Measurements from ENCODE around the gene SPTBN1.

SPTBN1 gene

DNA sequence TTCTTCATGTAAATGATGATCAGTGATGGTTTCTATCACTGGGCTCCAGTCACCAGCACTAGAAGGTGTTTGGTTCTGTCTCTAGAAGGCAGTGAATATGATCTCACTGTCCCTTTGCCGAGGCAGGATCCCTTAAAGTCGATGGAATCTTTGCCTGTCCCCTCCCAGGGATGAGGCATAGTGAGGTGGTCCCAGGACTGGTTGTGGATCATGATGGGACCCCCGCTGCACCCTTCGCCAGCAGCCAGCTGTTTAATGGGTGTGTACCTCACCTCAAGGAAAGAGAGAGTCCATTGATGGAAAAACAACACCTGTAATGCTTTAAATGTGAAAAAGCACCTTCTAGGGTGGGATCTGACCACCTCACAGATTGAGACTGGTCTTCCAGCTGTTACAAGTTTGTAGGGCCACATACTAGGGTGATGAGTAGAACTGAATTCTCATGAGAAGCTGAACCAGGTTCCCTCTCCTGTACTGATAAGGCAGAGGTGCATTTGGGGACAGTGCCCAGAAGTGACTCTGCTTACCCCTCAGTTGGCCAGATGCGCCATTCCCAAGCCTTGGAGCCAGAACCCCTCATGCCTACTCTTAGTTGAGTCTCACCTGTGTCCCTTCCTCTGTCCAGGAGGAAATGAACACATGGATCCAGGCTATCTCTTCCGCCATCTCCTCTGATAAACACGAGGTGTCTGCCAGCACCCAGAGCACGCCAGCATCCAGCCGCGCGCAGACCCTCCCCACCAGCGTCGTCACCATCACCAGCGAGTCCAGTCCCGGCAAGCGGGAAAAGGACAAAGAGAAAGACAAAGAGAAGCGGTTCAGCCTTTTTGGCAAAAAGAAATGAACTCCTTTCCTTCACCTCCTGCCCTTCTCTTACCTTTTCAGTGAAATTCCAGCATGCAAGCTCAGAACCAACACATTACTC is 211.9 kb downstream of the SPTBN1 start:
- TF ChIP-seq, protein P1, sequence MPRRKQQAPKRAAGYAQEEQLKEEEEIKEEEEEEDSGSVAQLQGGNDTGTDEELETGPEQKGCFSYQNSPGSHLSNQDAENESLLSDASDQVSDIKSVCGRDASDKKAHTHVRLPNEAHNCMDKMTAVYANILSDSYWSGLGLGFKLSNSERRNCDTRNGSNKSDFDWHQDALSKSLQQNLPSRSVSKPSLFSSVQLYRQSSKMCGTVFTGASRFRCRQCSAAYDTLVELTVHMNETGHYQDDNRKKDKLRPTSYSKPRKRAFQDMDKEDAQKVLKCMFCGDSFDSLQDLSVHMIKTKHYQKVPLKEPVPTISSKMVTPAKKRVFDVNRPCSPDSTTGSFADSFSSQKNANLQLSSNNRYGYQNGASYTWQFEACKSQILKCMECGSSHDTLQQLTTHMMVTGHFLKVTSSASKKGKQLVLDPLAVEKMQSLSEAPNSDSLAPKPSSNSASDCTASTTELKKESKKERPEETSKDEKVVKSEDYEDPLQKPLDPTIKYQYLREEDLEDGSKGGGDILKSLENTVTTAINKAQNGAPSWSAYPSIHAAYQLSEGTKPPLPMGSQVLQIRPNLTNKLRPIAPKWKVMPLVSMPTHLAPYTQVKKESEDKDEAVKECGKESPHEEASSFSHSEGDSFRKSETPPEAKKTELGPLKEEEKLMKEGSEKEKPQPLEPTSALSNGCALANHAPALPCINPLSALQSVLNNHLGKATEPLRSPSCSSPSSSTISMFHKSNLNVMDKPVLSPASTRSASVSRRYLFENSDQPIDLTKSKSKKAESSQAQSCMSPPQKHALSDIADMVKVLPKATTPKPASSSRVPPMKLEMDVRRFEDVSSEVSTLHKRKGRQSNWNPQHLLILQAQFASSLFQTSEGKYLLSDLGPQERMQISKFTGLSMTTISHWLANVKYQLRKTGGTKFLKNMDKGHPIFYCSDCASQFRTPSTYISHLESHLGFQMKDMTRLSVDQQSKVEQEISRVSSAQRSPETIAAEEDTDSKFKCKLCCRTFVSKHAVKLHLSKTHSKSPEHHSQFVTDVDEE (CRISPR knock-in tag; IDR thresholded peaks at IDR 0.05) = no peak
- no peak for TF ChIP-seq ISL1 (CRISPR knock-in tag; IDR thresholded peaks at IDR 0.05)
- TF ChIP-seq, protein P2, sequence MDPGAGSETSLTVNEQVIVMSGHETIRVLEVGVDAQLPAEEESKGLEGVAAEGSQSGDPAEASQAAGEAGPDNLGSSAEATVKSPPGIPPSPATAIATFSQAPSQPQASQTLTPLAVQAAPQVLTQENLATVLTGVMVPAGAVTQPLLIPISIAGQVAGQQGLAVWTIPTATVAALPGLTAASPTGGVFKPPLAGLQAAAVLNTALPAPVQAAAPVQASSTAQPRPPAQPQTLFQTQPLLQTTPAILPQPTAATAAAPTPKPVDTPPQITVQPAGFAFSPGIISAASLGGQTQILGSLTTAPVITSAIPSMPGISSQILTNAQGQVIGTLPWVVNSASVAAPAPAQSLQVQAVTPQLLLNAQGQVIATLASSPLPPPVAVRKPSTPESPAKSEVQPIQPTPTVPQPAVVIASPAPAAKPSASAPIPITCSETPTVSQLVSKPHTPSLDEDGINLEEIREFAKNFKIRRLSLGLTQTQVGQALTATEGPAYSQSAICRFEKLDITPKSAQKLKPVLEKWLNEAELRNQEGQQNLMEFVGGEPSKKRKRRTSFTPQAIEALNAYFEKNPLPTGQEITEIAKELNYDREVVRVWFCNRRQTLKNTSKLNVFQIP (CRISPR knock-in tag; IDR thresholded peaks at IDR 0.05; ENCODE audit: borderline replicate concordance, low read depth) = no peak
- TF ChIP-seq ZNF70 (CRISPR knock-in tag; IDR thresholded peaks at IDR 0.05) = no peak
- TF ChIP-seq ZNF8 (CRISPR knock-in tag; IDR thresholded peaks at IDR 0.05) = no peak
- TF ChIP-seq ZNF565 (CRISPR knock-in tag; conservative IDR thresholded peaks at IDR 0.05; ENCODE audit: low read depth) = no peak
- TF ChIP-seq GLIS3 (CRISPR knock-in tag; IDR thresholded peaks at IDR 0.05) = no peak
- TF ChIP-seq ZC3H10 (CRISPR knock-in tag; IDR thresholded peaks at IDR 0.05) = no peak
- TF ChIP-seq PPARA (CRISPR knock-in tag; IDR thresholded peaks at IDR 0.05; ENCODE audit: borderline replicate concordance) = no peak
- TF ChIP-seq, protein P3, sequence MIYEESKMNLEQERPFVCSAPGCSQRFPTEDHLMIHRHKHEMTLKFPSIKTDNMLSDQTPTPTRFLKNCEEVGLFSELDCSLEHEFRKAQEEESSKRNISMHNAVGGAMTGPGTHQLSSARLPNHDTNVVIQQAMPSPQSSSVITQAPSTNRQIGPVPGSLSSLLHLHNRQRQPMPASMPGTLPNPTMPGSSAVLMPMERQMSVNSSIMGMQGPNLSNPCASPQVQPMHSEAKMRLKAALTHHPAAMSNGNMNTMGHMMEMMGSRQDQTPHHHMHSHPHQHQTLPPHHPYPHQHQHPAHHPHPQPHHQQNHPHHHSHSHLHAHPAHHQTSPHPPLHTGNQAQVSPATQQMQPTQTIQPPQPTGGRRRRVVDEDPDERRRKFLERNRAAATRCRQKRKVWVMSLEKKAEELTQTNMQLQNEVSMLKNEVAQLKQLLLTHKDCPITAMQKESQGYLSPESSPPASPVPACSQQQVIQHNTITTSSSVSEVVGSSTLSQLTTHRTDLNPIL (CRISPR knock-in tag; IDR thresholded peaks at IDR 0.05; ENCODE audit: low read depth) = no peak
- no peak for TF ChIP-seq SNAI2 (CRISPR knock-in tag; IDR thresholded peaks at IDR 0.05)
- TF ChIP-seq CSDC2 (CRISPR knock-in tag; IDR thresholded peaks at IDR 0.05) = no peak
- no peak for TF ChIP-seq RARB (CRISPR knock-in tag; IDR thresholded peaks at IDR 0.05)
- no peak for TF ChIP-seq ZFP30 (CRISPR knock-in tag; IDR thresholded peaks at IDR 0.05)
- no peak for TF ChIP-seq ZFP3 (CRISPR knock-in tag; IDR thresholded peaks at IDR 0.05)
- TF ChIP-seq ARNTL (CRISPR knock-in tag; IDR thresholded peaks at IDR 0.05; ENCODE audit: borderline replicate concordance, low read depth) = no peak
- TF ChIP-seq BACH2 (CRISPR knock-in tag; IDR thresholded peaks at IDR 0.05; ENCODE audit: borderline replicate concordance) = no peak
- TF ChIP-seq TOX (CRISPR knock-in tag; IDR thresholded peaks at IDR 0.05; ENCODE audit: borderline replicate concordance) = no peak
- no peak for TF ChIP-seq CSRNP3 (CRISPR knock-in tag; IDR thresholded peaks at IDR 0.05)
- no peak for ATAC-seq

GRCh38 chr2:54668711-54669110 is 212.6 kb downstream of the SPTBN1 start:
- ATAC-seq = no peak
- no peak for TF ChIP-seq ZNF565 (CRISPR knock-in tag; conservative IDR thresholded peaks at IDR 0.05; ENCODE audit: low read depth)
- no peak for TF ChIP-seq ZFP3 (CRISPR knock-in tag; IDR thresholded peaks at IDR 0.05)
- no peak for TF ChIP-seq TCF4 (CRISPR knock-in tag; IDR thresholded peaks at IDR 0.05; ENCODE audit: borderline replicate concordance)
- TF ChIP-seq ZNF8 (CRISPR knock-in tag; IDR thresholded peaks at IDR 0.05) = no peak
- no peak for TF ChIP-seq OSR1 (CRISPR knock-in tag; IDR thresholded peaks at IDR 0.05)
- TF ChIP-seq PPARA (CRISPR knock-in tag; IDR thresholded peaks at IDR 0.05; ENCODE audit: borderline replicate concordance) = no peak
- no peak for TF ChIP-seq TOX (CRISPR knock-in tag; IDR thresholded peaks at IDR 0.05; ENCODE audit: borderline replicate concordance)
- TF ChIP-seq ZNF70 (CRISPR knock-in tag; IDR thresholded peaks at IDR 0.05) = no peak
- TF ChIP-seq ARNTL (CRISPR knock-in tag; IDR thresholded peaks at IDR 0.05; ENCODE audit: borderline replicate concordance, low read depth) = no peak
- TF ChIP-seq ZFP30 (CRISPR knock-in tag; IDR thresholded peaks at IDR 0.05) = no peak
